Measurements from ENCODE around the gene TCP11L2.

The TCP11L2 gene

DNA sequence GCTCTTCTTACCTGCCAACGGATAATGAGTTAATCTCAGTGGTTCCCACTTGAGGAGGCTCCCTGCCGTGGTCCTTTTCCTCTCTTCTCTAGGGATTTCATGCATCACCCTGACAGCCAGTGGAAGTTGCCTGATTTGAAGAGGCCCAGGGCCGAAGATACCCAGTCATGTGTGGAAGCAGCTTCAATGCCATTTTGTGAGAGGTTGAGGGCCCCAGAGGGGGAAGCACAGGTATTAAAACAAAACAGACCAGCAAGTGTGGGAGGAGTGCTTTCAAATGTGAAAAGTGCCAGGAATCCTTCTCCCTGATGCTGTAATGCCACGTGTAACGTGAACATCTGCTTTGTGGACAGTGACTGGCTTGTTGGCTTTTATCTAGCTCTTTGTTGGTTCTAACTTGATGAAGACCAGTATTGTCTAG is 1.5 kb downstream of the TCP11L2 start:
- H3K36me3 ChIP-seq (ENCODE audit: control insufficient read depth in 4 of 4, insufficient read depth in 4 of 4, low read length in 3 of 4), result peaks cover 0 to 21% (median 4%) of the 10 kb centered on the region in 4 experiments
- 62% methylated on average over 5 of the region's 5 CpGs for WGBS (ENCODE audit: insufficient coverage)
- H3K4me3 ChIP-seq (ENCODE audit: control insufficient read depth in 1 of 7, extremely low read depth in 1 of 7, insufficient read depth in 4 of 7, low read depth in 2 of 7, low read length in 6 of 7), result peak overlapping the region in 5 of 7 experiments; percentile 31 to 98 (median 93)
- peaks cover 20 to 48% (median 36%) of the 10 kb centered on the region in 4 experiments for H3K4me1 ChIP-seq (ENCODE audit: control extremely low read depth in 1 of 4, control insufficient read depth in 4 of 4, insufficient read depth in 4 of 4, low read length in 3 of 4)
- no peaks in the 10 kb centered on the region for H3K9me3 ChIP-seq (ENCODE audit: control extremely low read depth in 1 of 5, control insufficient read depth in 4 of 5, insufficient read depth in 2 of 5, low read depth in 1 of 5, low read length in 4 of 5)
- CTCF ChIA-PET, result interaction anchor here (1.3 kb wide), 2 partner anchors 16 to 28 kb away, joined by 3 to 4 read pairs; no protein-coding TSS in a partner anchor
- peak overlapping the region; percentile 99 for H3K27ac ChIP-seq (ENCODE audit: insufficient read depth in 1 of 2, low read depth in 1 of 2, low read length in 2 of 2, poor library complexity in 1 of 2, severe bottlenecking in 2 of 2)
- POLR2A ChIA-PET, result no interaction called here
- no peak for DNase-seq
- H3K27me3 ChIP-seq (replicated peaks in 2 of 5; ENCODE audit: control insufficient read depth in 4 of 5, insufficient read depth in 5 of 5, low read length in 4 of 5), result no peaks in the 10 kb centered on the region

DNA sequence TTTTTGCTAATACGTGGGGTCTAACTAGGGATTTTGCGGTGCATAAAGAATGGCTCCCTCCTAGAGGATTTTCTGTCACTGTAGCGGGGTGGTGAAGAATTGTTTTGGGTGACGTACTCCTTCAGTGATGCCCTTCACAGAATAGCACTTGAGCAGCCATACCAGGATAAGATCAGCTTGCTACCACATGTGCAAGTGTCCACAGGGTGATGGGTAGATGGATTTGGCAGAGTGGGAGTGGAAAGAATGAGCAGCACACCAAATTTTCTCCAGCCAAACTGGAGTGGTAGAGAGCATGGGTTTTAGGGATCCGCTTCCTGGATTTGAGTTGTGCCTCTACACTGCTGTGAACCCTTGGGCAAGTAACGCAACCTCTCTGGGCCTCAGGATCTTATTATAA is 2.3 kb downstream of the TCP11L2 start:
- H3K36me3 ChIP-seq (ENCODE audit: control insufficient read depth in 4 of 4, insufficient read depth in 4 of 4, low read length in 3 of 4), result peaks cover 0 to 23% (median 4%) of the 10 kb centered on the region in 4 experiments
- no peaks in the 10 kb centered on the region for H3K9me3 ChIP-seq (ENCODE audit: control extremely low read depth in 1 of 5, control insufficient read depth in 4 of 5, insufficient read depth in 2 of 5, low read depth in 1 of 5, low read length in 4 of 5)
- no peak overlapping the region for H3K27ac ChIP-seq (ENCODE audit: insufficient read depth in 1 of 2, low read depth in 1 of 2, low read length in 2 of 2, poor library complexity in 1 of 2, severe bottlenecking in 2 of 2)
- H3K4me1 ChIP-seq (ENCODE audit: control extremely low read depth in 1 of 4, control insufficient read depth in 4 of 4, insufficient read depth in 4 of 4, low read length in 3 of 4), result peaks cover 20 to 53% (median 37%) of the 10 kb centered on the region in 4 experiments
- H3K27me3 ChIP-seq (replicated peaks in 2 of 5; ENCODE audit: control insufficient read depth in 4 of 5, insufficient read depth in 5 of 5, low read length in 4 of 5), result no peaks in the 10 kb centered on the region
- POLR2A ChIA-PET, result no interaction called here
- WGBS (ENCODE audit: insufficient coverage), result 97% methylated on average over 4 of the region's 6 CpGs
- no peak overlapping the region for H3K4me3 ChIP-seq (ENCODE audit: control insufficient read depth in 1 of 7, extremely low read depth in 1 of 7, insufficient read depth in 4 of 7, low read depth in 2 of 7, low read length in 6 of 7)
- CTCF ChIA-PET, result interaction anchor here (1.1 to 1.3 kb wide), 3 partner anchors 15 to 48 kb away, joined by 3 to 4 read pairs (median 3); no protein-coding TSS in a partner anchor
- no peak for DNase-seq

DNA sequence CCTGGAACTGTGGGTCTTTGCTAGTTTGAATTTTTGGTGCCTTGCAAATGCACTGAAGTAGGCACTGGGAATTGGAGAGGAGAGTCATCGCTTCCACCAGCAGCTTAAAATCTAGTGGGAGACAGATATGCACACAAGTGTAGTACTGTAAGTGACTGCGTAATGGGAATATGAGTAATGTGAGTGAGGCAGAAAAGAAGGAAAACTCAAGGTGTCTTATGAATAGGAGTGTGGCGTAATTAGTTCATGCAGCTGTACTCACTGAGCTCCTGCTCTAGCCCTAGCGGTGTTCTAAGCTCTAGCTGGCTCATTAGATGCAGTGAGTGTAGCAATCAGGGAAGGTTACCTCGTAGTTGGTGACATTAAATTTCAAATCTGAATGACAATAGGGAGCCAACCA is 2.8 kb downstream of the TCP11L2 start:
- H3K27me3 ChIP-seq (replicated peaks in 2 of 5; ENCODE audit: control insufficient read depth in 4 of 5, insufficient read depth in 5 of 5, low read length in 4 of 5), result no peaks in the 10 kb centered on the region
- no peak overlapping the region for H3K4me3 ChIP-seq (ENCODE audit: control insufficient read depth in 1 of 7, extremely low read depth in 1 of 7, insufficient read depth in 4 of 7, low read depth in 2 of 7, low read length in 6 of 7)
- ChIA-PET CTCF (interaction anchor here (1.1 to 1.3 kb wide), 3 partner anchors 14 to 47 kb away, joined by 3 to 4 read pairs (median 3); no protein-coding TSS in a partner anchor), POLR2A (interaction anchor here (0.5 kb wide), 1 partner anchor 530 kb away, joined by 3 read pairs; no protein-coding TSS in a partner anchor)
- no peak overlapping the region for H3K27ac ChIP-seq (ENCODE audit: insufficient read depth in 1 of 2, low read depth in 1 of 2, low read length in 2 of 2, poor library complexity in 1 of 2, severe bottlenecking in 2 of 2)
- DNase-seq, result no peak
- no peaks in the 10 kb centered on the region for H3K9me3 ChIP-seq (ENCODE audit: control extremely low read depth in 1 of 5, control insufficient read depth in 4 of 5, insufficient read depth in 2 of 5, low read depth in 1 of 5, low read length in 4 of 5)
- 82% methylated on average over 5 of the region's 5 CpGs for WGBS (ENCODE audit: insufficient coverage)
- peaks cover 23 to 59% (median 43%) of the 10 kb centered on the region in 4 experiments for H3K4me1 ChIP-seq (ENCODE audit: control extremely low read depth in 1 of 4, control insufficient read depth in 4 of 4, insufficient read depth in 4 of 4, low read length in 3 of 4)
- peaks cover 0 to 23% (median 4%) of the 10 kb centered on the region in 4 experiments for H3K36me3 ChIP-seq (ENCODE audit: control insufficient read depth in 4 of 4, insufficient read depth in 4 of 4, low read length in 3 of 4)

DNA sequence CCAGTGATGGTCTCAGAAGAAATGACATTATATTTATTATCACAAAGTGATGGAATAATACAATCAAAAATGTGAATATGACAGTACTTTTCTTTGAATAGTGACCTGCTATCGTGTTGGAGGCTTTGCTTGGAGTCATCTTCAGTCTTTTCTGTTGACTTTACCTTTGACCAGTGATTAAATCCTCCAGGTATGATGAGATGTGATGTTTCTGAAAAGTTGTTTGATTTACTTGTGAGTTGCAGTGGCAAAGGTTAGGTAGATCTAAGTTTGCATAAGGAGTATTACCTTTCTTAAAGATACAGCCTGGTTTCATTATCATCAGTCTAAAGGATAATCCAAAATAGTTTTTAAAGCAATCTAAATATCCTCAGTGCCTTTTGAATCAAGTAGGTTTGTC is 4.6 kb downstream of the TCP11L2 start:
- peaks cover 0 to 24% (median 4%) of the 10 kb centered on the region in 4 experiments for H3K36me3 ChIP-seq (ENCODE audit: control insufficient read depth in 4 of 4, insufficient read depth in 4 of 4, low read length in 3 of 4)
- DNase-seq, result no peak
- H3K9me3 ChIP-seq (ENCODE audit: control extremely low read depth in 1 of 5, control insufficient read depth in 4 of 5, insufficient read depth in 2 of 5, low read depth in 1 of 5, low read length in 4 of 5), result no peaks in the 10 kb centered on the region
- POLR2A ChIA-PET, result interaction anchor here (1.1 kb wide), 1 partner anchor 9 kb away, joined by 5 read pairs; no protein-coding TSS in a partner anchor
- H3K4me1 ChIP-seq (ENCODE audit: control extremely low read depth in 1 of 4, control insufficient read depth in 4 of 4, insufficient read depth in 4 of 4, low read length in 3 of 4), result peaks cover 27 to 57% (median 47%) of the 10 kb centered on the region in 4 experiments
- H3K27me3 ChIP-seq (replicated peaks in 2 of 5; ENCODE audit: control insufficient read depth in 4 of 5, insufficient read depth in 5 of 5, low read length in 4 of 5), result no peaks in the 10 kb centered on the region
- no peak overlapping the region for H3K4me3 ChIP-seq (ENCODE audit: control insufficient read depth in 1 of 7, extremely low read depth in 1 of 7, insufficient read depth in 4 of 7, low read depth in 2 of 7, low read length in 6 of 7)
- CTCF ChIA-PET, result no interaction called here
- WGBS (ENCODE audit: insufficient coverage), result 100% methylated on average over 1 of the region's 1 CpG
- no peak overlapping the region for H3K27ac ChIP-seq (ENCODE audit: insufficient read depth in 1 of 2, low read depth in 1 of 2, low read length in 2 of 2, poor library complexity in 1 of 2, severe bottlenecking in 2 of 2)

- 100% methylated on average over 1 of the region's 1 CpG for WGBS (ENCODE audit: insufficient coverage)
- peaks cover 27 to 57% (median 46%) of the 10 kb centered on the region in 4 experiments for H3K4me1 ChIP-seq (ENCODE audit: control extremely low read depth in 1 of 4, control insufficient read depth in 4 of 4, insufficient read depth in 4 of 4, low read length in 3 of 4)
Measured at GRCh38 chr12:106308121-106308520, 5.6 kb downstream of the TCP11L2 start.

GRCh38 chr12:106308611-106309010 is 6.1 kb downstream of the TCP11L2 start:
- H3K4me1 ChIP-seq (ENCODE audit: control extremely low read depth in 1 of 4, control insufficient read depth in 4 of 4, insufficient read depth in 4 of 4, low read length in 3 of 4), result peaks cover 27 to 57% (median 42%) of the 10 kb centered on the region in 4 experiments
- ChIA-PET CTCF (interaction anchor here (1.3 kb wide), 1 partner anchor 37 kb away, joined by 3 read pairs; no protein-coding TSS in a partner anchor), POLR2A (no interaction called here)

More at GRCh38 chr12:106308121-106308520, 5.6 kb downstream of the TCP11L2 start:
- peaks cover 0 to 32% (median 5%) of the 10 kb centered on the region in 4 experiments for H3K36me3 ChIP-seq (ENCODE audit: control insufficient read depth in 4 of 4, insufficient read depth in 4 of 4, low read length in 3 of 4)
- no peaks in the 10 kb centered on the region for H3K9me3 ChIP-seq (ENCODE audit: control extremely low read depth in 1 of 5, control insufficient read depth in 4 of 5, insufficient read depth in 2 of 5, low read depth in 1 of 5, low read length in 4 of 5)
- no peak for DNase-seq
- H3K4me3 ChIP-seq (ENCODE audit: control insufficient read depth in 1 of 7, extremely low read depth in 1 of 7, insufficient read depth in 4 of 7, low read depth in 2 of 7, low read length in 6 of 7), result no peak overlapping the region
- CTCF ChIA-PET, result no interaction called here
- H3K27me3 ChIP-seq (replicated peaks in 2 of 5; ENCODE audit: control insufficient read depth in 4 of 5, insufficient read depth in 5 of 5, low read length in 4 of 5), result no peaks in the 10 kb centered on the region
- H3K27ac ChIP-seq (ENCODE audit: insufficient read depth in 1 of 2, low read depth in 1 of 2, low read length in 2 of 2, poor library complexity in 1 of 2, severe bottlenecking in 2 of 2), result no peak overlapping the region
- POLR2A ChIA-PET, result no interaction called here

More at GRCh38 chr12:106308611-106309010, 6.1 kb downstream of the TCP11L2 start:
- no peak overlapping the region for H3K27ac ChIP-seq (ENCODE audit: insufficient read depth in 1 of 2, low read depth in 1 of 2, low read length in 2 of 2, poor library complexity in 1 of 2, severe bottlenecking in 2 of 2)
- H3K9me3 ChIP-seq (ENCODE audit: control extremely low read depth in 1 of 5, control insufficient read depth in 4 of 5, insufficient read depth in 2 of 5, low read depth in 1 of 5, low read length in 4 of 5), result no peaks in the 10 kb centered on the region
- WGBS (ENCODE audit: insufficient coverage), result 94% methylated on average over 3 of the region's 3 CpGs
- H3K36me3 ChIP-seq (ENCODE audit: control insufficient read depth in 4 of 4, insufficient read depth in 4 of 4, low read length in 3 of 4), result peaks cover 0 to 33% (median 5%) of the 10 kb centered on the region in 4 experiments
- no peak for DNase-seq
- H3K4me3 ChIP-seq (ENCODE audit: control insufficient read depth in 1 of 7, extremely low read depth in 1 of 7, insufficient read depth in 4 of 7, low read depth in 2 of 7, low read length in 6 of 7), result no peak overlapping the region
- no peaks in the 10 kb centered on the region for H3K27me3 ChIP-seq (replicated peaks in 2 of 5; ENCODE audit: control insufficient read depth in 4 of 5, insufficient read depth in 5 of 5, low read length in 4 of 5)
